Vagina (tissue), 2 donors: ENCODE results near the gene TCEANC2.

ENCODE experiments used
- POLR2A ChIP-seq, 2 donors: fragments of 450-650 bp; IDR thresholded peaks; one replicate each; pipeline ENCODE4 v1.6.1; 2017; ENCODE audit warnings: antibody characterized with exemption in 2 of 2, mild to moderate bottlenecking in 2 of 2, moderate library complexity in 2 of 2
- POLR2AphosphoS5 ChIP-seq, 2 donors: sonication (generic); formaldehyde crosslinking; IDR thresholded peaks; one replicate each; pipeline ENCODE4 v1.9.0; 2017; ENCODE audit warnings: antibody characterized with exemption in 2 of 2, mild to moderate bottlenecking in 2 of 2, low read depth in 1 of 2; ENCODE audit not compliant: insufficient read depth in 1 of 2
- TF ChIP-seq, protein P1 (sequence below), 3 experiments: fragments of 450-650 bp in 2 of 3; fragments of 200-600 bp in 1 of 3; sonication (generic) in 1 of 3; IDR thresholded peaks; one replicate each; pipeline ENCODE4 v1.5.1; 2017 to 2019; ENCODE audit warnings: antibody characterized with exemption in 3 of 3, mild to moderate bottlenecking in 2 of 3, moderate library complexity in 2 of 3

DNA sequence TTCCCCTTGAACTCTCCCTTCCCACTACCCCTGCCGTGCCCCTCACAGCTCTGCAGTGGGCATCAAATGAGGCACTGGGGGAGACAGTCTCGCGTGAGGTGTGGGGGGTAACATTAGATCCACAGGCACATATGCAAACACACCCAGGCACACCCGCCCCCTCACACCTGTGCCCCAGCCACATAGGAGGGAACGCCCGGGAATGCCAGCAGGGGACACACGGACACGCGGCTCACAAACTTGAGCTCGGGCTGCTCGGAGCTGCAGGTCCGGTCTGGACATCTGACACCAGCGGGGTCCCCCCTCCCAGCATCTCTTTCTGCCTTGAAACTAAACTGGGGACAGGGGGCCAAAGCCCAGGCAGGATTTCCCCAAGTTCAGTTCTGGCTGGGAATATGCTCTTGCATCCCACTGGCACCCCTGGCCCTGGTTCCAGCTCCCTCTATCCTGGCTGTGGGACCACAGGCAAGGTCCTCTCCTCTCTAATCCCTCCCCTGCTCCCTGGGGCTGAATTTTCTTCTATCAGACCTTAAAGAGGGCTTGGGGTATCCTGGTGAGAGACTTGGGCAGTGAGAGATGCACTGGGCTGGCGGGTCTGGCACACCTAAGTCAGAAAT lies 68.8 kb downstream of the TCEANC2 start:
- TF ChIP-seq, protein P1, sequence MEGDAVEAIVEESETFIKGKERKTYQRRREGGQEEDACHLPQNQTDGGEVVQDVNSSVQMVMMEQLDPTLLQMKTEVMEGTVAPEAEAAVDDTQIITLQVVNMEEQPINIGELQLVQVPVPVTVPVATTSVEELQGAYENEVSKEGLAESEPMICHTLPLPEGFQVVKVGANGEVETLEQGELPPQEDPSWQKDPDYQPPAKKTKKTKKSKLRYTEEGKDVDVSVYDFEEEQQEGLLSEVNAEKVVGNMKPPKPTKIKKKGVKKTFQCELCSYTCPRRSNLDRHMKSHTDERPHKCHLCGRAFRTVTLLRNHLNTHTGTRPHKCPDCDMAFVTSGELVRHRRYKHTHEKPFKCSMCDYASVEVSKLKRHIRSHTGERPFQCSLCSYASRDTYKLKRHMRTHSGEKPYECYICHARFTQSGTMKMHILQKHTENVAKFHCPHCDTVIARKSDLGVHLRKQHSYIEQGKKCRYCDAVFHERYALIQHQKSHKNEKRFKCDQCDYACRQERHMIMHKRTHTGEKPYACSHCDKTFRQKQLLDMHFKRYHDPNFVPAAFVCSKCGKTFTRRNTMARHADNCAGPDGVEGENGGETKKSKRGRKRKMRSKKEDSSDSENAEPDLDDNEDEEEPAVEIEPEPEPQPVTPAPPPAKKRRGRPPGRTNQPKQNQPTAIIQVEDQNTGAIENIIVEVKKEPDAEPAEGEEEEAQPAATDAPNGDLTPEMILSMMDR (IDR thresholded peaks at IDR 0.05) = no peak
- TF ChIP-seq POLR2A (IDR thresholded peaks at IDR 0.05) (no peak), POLR2AphosphoS5 (IDR thresholded peaks at IDR 0.05; ENCODE audit: insufficient read depth in 1 of 2, low read depth in 1 of 2) (no peak)
